ENCODE measurements around the gene LDLRAD4. TPM values are rescaled to one million over a fixed set of nuclear protein-coding genes. Genes with fewer than 3 reads are reported as not detected.
"Not testable (repeated sequence)": the region's sequence is repeated elsewhere in the genome, so short reads cannot be mapped to it uniquely, and the experiment has no call there.

LDLRAD4 gene
- total RNA-seq, 2 donors from 2014 or later = 18.4 to 59.2 TPM

- H3K36me3 Mint-ChIP-seq = peaks cover 25 to 41% of the 10 kb centered on the region in 2 donors
- peaks cover 3 to 5% of the 10 kb centered on the region in 2 donors for H3K9me3 Mint-ChIP-seq
- peak overlapping the region; percentile 88 to 90 for H3K27ac Mint-ChIP-seq
- DNase-seq (ENCODE audit: low spot score in 2 of 2) (no peak), ATAC-seq (peak; percentile 4 to 12)
Measured at GRCh38 chr18:13465476-13465875, 246.9 kb downstream of the LDLRAD4 start.

- ATAC-seq (no peak), DNase-seq (ENCODE audit: low spot score in 2 of 2) (no peak)
- peak overlapping the region; percentile 3 to 13 for H3K27ac Mint-ChIP-seq
- H3K36me3 Mint-ChIP-seq = peaks cover 20 to 50% of the 10 kb centered on the region in 2 donors
- H3K9me3 Mint-ChIP-seq = peaks cover 2 to 3% of the 10 kb centered on the region in 2 donors
Measured at GRCh38 chr18:13470516-13471197, 252.1 kb downstream of the LDLRAD4 start.

GRCh38 chr18:13471198-13471845, 252.8 kb downstream of the LDLRAD4 start:
- ATAC-seq (no peak), DNase-seq (ENCODE audit: low spot score in 2 of 2) (no peak)
- peaks cover 3 to 5% of the 10 kb centered on the region in 2 donors for H3K9me3 Mint-ChIP-seq
- H3K27ac Mint-ChIP-seq = peak overlapping the region; percentile 3 to 13
- peaks cover 20 to 48% of the 10 kb centered on the region in 2 donors for H3K36me3 Mint-ChIP-seq

GRCh38 chr18:13471971-13472628, 253.5 kb downstream of the LDLRAD4 start:
- peaks cover 12 to 41% of the 10 kb centered on the region in 2 donors for H3K36me3 Mint-ChIP-seq
- H3K27ac Mint-ChIP-seq = peak overlapping the region; percentile 12 to 36
- DNase-seq (ENCODE audit: low spot score in 2 of 2) = no peak
- ATAC-seq = no peak
- H3K9me3 Mint-ChIP-seq = peaks cover 3 to 5% of the 10 kb centered on the region in 2 donors

- peaks cover 3 to 5% of the 10 kb centered on the region in 2 donors for H3K9me3 Mint-ChIP-seq
- H3K27ac Mint-ChIP-seq = peak overlapping the region in 1 of 2 donors; percentile 74
- DNase-seq (ENCODE audit: low spot score in 2 of 2) (no peak), ATAC-seq (no peak)
- peaks cover 12 to 42% of the 10 kb centered on the region in 2 donors for H3K36me3 Mint-ChIP-seq
Measured at GRCh38 chr18:13473751-13474150, 255.2 kb downstream of the LDLRAD4 start.

- ATAC-seq (no peak), DNase-seq (ENCODE audit: low spot score in 2 of 2) (no peak)
- peaks cover 3 to 5% of the 10 kb centered on the region in 2 donors for H3K9me3 Mint-ChIP-seq
- H3K27ac Mint-ChIP-seq = peak overlapping the region; percentile 55 to 74
- H3K36me3 Mint-ChIP-seq = peaks cover 12 to 47% of the 10 kb centered on the region in 2 donors
Measured at GRCh38 chr18:13474336-13474735, 255.8 kb downstream of the LDLRAD4 start.

- no peak for DNase-seq (ENCODE audit: low spot score in 2 of 2)
- H3K36me3 Mint-ChIP-seq = peaks cover 12 to 51% of the 10 kb centered on the region in 2 donors
- H3K27ac Mint-ChIP-seq = peak overlapping the region in 1 of 2 donors; percentile 55
- peaks cover 3 to 5% of the 10 kb centered on the region in 2 donors for H3K9me3 Mint-ChIP-seq
- ATAC-seq = no peak
Measured at GRCh38 chr18:13474907-13475545, 256.5 kb downstream of the LDLRAD4 start.

- H3K27ac Mint-ChIP-seq; H3K9me3 Mint-ChIP-seq; DNase-seq (ENCODE audit: low spot score in 2 of 2); ATAC-seq: not testable (repeated sequence)
- peaks cover 12 to 45% of the 10 kb centered on the region in 2 donors for H3K36me3 Mint-ChIP-seq
Measured at GRCh38 chr18:13476312-13476711, 257.8 kb downstream of the LDLRAD4 start.

- no peak overlapping the region for H3K27ac Mint-ChIP-seq
- H3K36me3 Mint-ChIP-seq = peaks cover 12 to 50% of the 10 kb centered on the region in 2 donors
- ATAC-seq (no peak), DNase-seq (ENCODE audit: low spot score in 2 of 2) (no peak)
- H3K9me3 Mint-ChIP-seq = peaks cover 3 to 5% of the 10 kb centered on the region in 2 donors
Measured at GRCh38 chr18:13477147-13477683, 258.7 kb downstream of the LDLRAD4 start.

GRCh38 chr18:13480571-13481255, 262.2 kb downstream of the LDLRAD4 start:
- Mint-ChIP-seq H3K36me3 (peaks cover 6 to 31% of the 10 kb centered on the region in 2 donors), H3K27ac (peak overlapping the region in 1 of 2 donors; percentile 82), H3K9me3 (peaks cover 3% of the 10 kb centered on the region in 2 donors)
- DNase-seq (ENCODE audit: low spot score in 2 of 2) (no peak), ATAC-seq (peak in 1 of 2 donors; percentile 49)

- no peak for ATAC-seq
- Mint-ChIP-seq H3K36me3 (peaks cover 6 to 26% of the 10 kb centered on the region in 2 donors), H3K27ac (peak overlapping the region; percentile 82 to 90), H3K9me3 (peaks cover 0 to 3% of the 10 kb centered on the region in 2 donors)
- no peak for DNase-seq (ENCODE audit: low spot score in 2 of 2)
Measured at GRCh38 chr18:13481331-13481730, 262.8 kb downstream of the LDLRAD4 start.

- Mint-ChIP-seq H3K9me3 (peaks cover 0 to 3% of the 10 kb centered on the region in 2 donors), H3K36me3 (peaks cover 6 to 26% of the 10 kb centered on the region in 2 donors), H3K27ac (peak overlapping the region; percentile 82 to 90)
- no peak for DNase-seq (ENCODE audit: low spot score in 2 of 2)
- no peak for ATAC-seq
Measured at GRCh38 chr18:13481820-13482617, 263.5 kb downstream of the LDLRAD4 start.

GRCh38 chr18:13482618-13482945, 264.0 kb downstream of the LDLRAD4 start:
- DNase-seq (ENCODE audit: low spot score in 2 of 2) (no peak), ATAC-seq (no peak)
- Mint-ChIP-seq H3K27ac (peak overlapping the region; percentile 75 to 82), H3K36me3 (peaks cover 6 to 21% of the 10 kb centered on the region in 2 donors), H3K9me3 (peaks cover 0 to 3% of the 10 kb centered on the region in 2 donors)

- Mint-ChIP-seq H3K36me3 (peaks cover under 1 to 17% of the 10 kb centered on the region in 2 donors), H3K9me3 (peaks cover 0 to 1% of the 10 kb centered on the region in 2 donors), H3K27ac (peak overlapping the region; percentile 82 to 86)
- DNase-seq (ENCODE audit: low spot score in 2 of 2) (no peak), ATAC-seq (no peak)
Measured at GRCh38 chr18:13483316-13484270, 265.0 kb downstream of the LDLRAD4 start.
